DOHH2 (cell line): ENCODE measurements around the gene PDE3B.

ENCODE experiments used
- EZH2phosphoT487 ChIP-seq: fragments of 200-600 bp; sonication (generic); IDR thresholded peaks from 2 replicates; pipeline ENCODE4 v1.6.1; 2017; ENCODE audit warnings: borderline replicate concordance, mild to moderate bottlenecking, antibody characterized with exemption, low read length, moderate library complexity, mixed read lengths
- TF ChIP-seq, protein P1 (sequence below): fragments of 200-600 bp; sonication (generic); IDR thresholded peaks from one replicate; pipeline ENCODE4 v1.5.1; 2014; ENCODE audit warnings: antibody characterized with exemption, mild to moderate bottlenecking, low read depth, low read length; ENCODE audit not compliant: poor library complexity, severe bottlenecking

GRCh38 chr11:14855890-14856289 is 212.3 kb downstream of the PDE3B start:
- TF ChIP-seq, protein P1, sequence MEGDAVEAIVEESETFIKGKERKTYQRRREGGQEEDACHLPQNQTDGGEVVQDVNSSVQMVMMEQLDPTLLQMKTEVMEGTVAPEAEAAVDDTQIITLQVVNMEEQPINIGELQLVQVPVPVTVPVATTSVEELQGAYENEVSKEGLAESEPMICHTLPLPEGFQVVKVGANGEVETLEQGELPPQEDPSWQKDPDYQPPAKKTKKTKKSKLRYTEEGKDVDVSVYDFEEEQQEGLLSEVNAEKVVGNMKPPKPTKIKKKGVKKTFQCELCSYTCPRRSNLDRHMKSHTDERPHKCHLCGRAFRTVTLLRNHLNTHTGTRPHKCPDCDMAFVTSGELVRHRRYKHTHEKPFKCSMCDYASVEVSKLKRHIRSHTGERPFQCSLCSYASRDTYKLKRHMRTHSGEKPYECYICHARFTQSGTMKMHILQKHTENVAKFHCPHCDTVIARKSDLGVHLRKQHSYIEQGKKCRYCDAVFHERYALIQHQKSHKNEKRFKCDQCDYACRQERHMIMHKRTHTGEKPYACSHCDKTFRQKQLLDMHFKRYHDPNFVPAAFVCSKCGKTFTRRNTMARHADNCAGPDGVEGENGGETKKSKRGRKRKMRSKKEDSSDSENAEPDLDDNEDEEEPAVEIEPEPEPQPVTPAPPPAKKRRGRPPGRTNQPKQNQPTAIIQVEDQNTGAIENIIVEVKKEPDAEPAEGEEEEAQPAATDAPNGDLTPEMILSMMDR: no peak
- TF ChIP-seq EZH2phosphoT487: no peak
